Stimulated activated naive B cell treated with anti-CD40 and anti-IgM and Interleukin-4, amounts not matched to agents 10 μg/mL and 1 μg/mL and 100 μg/mL, for 72 hours (primary cell): ENCODE results near the gene MYO1G.
A peak's percentile ranks its signal among the peaks of the same experiment; 100 is the strongest.

Source experiments
- ATAC-seq, 2 donors: fragments of 150-1000 bp; cut with Tn5 transposase; replicated peaks; 2 replicates each; pipeline ENCODE4 v1.10.0; 2021; ENCODE audit warnings: moderate library complexity in 1 of 2
- DNase-seq: peaks from one replicate; pipeline ENCODE4 v3.0.0; 2021
- H3K27ac Mint-ChIP-seq: one replicate; pipeline ENCODE4 v1.8.0; 2022; ENCODE audit warnings: mild to moderate bottlenecking, mixed read lengths
- H3K27me3 Mint-ChIP-seq, 2 donors: one replicate each; pipeline ENCODE4 v1.8.0; 2022; ENCODE audit warnings: mixed read lengths in 2 of 2
- H3K36me3 Mint-ChIP-seq, 2 donors: one replicate each; pipeline ENCODE4 v1.8.0; 2022; ENCODE audit warnings: mixed read lengths in 2 of 2, mild to moderate bottlenecking in 1 of 2
- H3K4me1 Mint-ChIP-seq, 2 donors: one replicate each; pipeline ENCODE4 v1.8.0; 2022; ENCODE audit warnings: mixed read lengths in 2 of 2, mild to moderate bottlenecking in 1 of 2
- H3K4me3 Mint-ChIP-seq, 2 donors: one replicate each; pipeline ENCODE4 v1.8.0; 2022; ENCODE audit warnings: mild to moderate bottlenecking in 2 of 2, mixed read lengths in 2 of 2, moderate library complexity in 1 of 2
- H3K9me3 Mint-ChIP-seq, 2 donors: one replicate each; pipeline ENCODE4 v1.8.0; 2022; ENCODE audit warnings: mixed read lengths in 2 of 2, mild to moderate bottlenecking in 1 of 2

The MYO1G gene

DNA sequence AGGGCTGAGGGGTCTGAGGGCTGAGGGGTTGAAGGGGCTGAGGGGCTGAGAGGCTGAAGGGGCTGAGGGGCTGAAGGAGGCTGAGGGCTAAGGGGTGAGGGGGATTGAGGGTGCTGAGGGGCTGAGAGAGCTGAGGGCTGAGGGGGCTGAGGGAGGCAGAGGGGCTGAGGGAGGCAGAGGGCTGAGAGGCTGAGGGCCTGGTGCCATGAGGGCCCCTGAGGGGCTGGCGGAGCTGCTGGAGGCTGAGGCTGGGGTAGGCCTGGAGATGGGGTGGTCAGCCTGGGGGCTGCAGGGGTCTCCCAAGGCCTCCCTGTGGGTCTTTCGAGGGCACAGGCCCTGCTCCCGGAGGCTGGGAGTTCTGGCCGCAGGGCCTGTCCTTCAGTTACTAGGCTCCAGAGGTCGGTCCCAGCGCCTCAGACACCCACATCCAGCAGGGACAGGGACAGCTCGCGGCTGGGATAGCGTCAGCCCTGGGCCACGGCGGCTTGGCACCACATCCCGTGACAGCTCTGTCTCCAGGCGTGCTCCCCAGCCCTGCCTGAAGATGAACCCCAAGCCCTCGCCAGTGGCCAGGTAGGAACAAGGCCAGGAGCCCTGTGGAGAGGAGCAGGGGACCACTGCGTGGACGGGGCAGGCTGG, 16.9 kb downstream of the MYO1G start:
- H3K27me3 Mint-ChIP-seq: no peaks in the 10 kb centered on the region
- no peak overlapping the region for H3K4me3 Mint-ChIP-seq
- peaks cover 28 to 39% of the 10 kb centered on the region in 2 donors for H3K36me3 Mint-ChIP-seq
- no peaks in the 10 kb centered on the region for H3K9me3 Mint-ChIP-seq
- peak overlapping the region; percentile 42 for H3K27ac Mint-ChIP-seq
- DNase-seq (no peak), ATAC-seq (no peak)
- peaks cover 26 to 31% of the 10 kb centered on the region in 2 donors for H3K4me1 Mint-ChIP-seq

DNA sequence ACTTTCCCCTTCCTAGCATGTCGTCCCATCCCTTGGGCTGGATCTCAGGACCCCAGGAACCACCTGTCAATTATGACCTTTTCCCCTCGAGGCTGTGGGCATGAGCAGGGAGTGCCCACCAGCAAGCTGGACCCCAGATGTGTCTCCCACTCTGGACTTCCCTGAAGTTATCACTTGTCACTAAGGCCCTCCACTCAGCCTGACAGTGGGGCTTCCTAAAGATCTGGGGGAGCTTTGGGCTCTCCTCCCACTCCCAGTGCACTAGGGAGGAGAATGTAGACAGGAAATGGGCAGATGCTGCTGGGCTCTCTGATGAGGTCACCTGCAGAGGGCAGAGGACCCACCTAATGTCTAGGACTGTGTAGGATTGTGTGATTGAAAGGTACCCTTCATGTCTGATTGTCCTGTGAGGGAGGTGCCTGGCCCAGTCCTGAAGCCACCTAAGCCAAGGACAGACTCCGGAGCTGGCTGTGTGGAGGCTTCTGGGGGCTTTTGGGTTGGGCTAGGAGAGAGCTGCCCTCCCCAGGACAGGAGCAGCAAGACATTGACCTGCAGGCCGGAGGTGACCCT, 18.7 kb downstream of the MYO1G start:
- peaks cover 19 to 24% of the 10 kb centered on the region in 2 donors for H3K36me3 Mint-ChIP-seq
- H3K4me3 Mint-ChIP-seq: peak overlapping the region in 1 of 2 donors; percentile 30
- peak; percentile 2 to 5 for ATAC-seq
- H3K27me3 Mint-ChIP-seq: no peaks in the 10 kb centered on the region
- peak overlapping the region; percentile 80 for H3K27ac Mint-ChIP-seq
- peaks cover 21 to 26% of the 10 kb centered on the region in 2 donors for H3K4me1 Mint-ChIP-seq
- no peaks in the 10 kb centered on the region for H3K9me3 Mint-ChIP-seq
- DNase-seq: no peak

DNA sequence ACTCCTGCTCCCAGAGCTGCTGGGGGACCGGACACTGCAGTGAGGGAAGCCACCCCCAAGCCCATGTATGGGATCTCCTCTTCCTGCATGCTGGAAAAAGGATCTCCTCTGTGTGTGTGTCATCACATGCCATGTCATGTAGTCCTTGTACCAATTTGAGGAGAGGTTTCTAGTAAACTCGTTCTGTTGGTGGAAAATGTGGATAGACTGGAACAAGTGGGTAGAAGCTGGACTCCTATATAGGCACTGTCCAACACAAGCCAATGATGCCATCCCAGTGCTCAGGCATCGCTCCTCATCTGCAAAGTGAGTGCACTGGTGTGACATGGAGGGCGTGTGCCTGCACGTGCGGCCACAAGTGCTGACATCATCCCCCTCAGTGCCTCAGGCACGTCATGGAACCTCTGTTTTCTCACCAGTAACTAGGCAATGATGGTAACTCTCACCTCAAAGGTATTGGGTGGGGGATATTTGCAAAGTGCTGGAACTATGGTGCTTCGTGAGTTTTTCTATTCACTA, 19.3 kb downstream of the MYO1G start:
- Mint-ChIP-seq H3K4me3 (peak overlapping the region in 1 of 2 donors; percentile 36), H3K36me3 (peaks cover 18 to 22% of the 10 kb centered on the region in 2 donors), H3K27me3 (no peaks in the 10 kb centered on the region), H3K9me3 (no peaks in the 10 kb centered on the region), H3K27ac (peak overlapping the region; percentile 80), H3K4me1 (peaks cover 20 to 25% of the 10 kb centered on the region in 2 donors)
- peak; percentile 13 to 29 for ATAC-seq
- DNase-seq: no peak

DNA sequence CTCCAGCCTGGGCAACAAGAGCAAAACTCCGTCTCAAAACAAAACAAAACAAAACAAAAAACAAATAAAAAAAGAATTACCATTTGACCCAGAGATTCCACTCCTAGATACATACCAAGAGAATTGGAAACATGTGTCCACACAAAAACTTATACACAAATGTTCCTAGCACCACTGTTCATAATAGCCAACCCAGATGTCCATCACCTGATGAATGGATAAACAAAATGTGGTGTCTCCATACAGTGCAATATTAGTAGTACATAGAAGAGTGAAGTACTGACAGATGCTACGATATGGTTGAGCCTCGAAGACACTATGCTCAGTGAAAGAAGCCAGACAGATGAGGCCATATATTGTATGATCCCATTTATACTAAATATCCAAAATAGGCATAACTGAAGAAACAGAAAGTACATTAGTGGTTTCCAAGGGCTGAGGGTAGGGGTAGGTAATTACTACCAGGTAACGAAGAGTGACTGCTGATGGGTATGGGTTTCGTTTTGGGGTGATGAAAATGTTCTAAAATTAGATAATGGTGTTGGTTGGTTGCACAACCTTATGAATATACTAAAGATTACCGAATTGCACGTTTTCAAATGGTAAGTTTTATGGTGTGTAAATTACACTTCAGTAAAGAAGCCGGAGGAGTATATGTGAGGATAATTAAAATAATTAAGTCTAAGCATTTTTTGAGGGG, 20.0 kb downstream of the MYO1G start:
- ATAC-seq (peak in 1 of 2 donors; percentile 7), DNase-seq (no peak)
- Mint-ChIP-seq H3K4me3 (peak overlapping the region in 1 of 2 donors; percentile 17), H3K27ac (peak overlapping the region; percentile 47), H3K36me3 (peaks cover 13 to 17% of the 10 kb centered on the region in 2 donors), H3K9me3 (no peaks in the 10 kb centered on the region), H3K4me1 (peaks cover 18 to 25% of the 10 kb centered on the region in 2 donors), H3K27me3 (no peaks in the 10 kb centered on the region)

DNA sequence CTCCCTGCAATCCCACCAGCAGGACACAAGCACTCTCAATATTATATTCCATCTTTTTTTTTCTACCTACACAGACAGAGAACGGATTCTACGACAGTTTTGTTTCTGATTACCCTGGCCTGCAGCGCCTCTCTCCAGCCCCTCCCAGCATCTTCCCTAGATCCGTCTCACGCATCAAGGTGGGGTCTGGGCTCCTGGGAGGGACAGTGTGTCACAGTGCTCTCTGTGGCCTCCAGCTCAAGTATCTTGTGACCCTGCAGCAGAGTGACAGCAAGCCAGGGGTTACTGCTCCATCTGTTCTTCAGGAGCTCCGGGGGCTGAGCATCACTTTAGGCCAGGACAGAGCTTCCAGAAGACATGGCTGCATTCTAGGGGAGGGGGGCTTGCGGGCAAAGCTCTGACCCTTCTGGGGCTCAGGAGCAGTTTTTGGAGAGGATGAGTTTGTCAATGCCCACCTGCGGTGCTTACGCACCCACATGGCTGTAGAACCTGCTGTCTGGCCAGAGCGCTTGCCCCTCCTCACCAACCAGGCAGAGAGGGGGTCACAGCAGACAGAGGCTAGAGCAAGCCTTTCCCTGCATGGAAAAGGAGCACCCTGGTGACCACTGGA, 22.6 kb downstream of the MYO1G start:
- Mint-ChIP-seq H3K4me1 (peaks cover 18 to 21% of the 10 kb centered on the region in 2 donors), H3K27me3 (no peaks in the 10 kb centered on the region), H3K9me3 (no peaks in the 10 kb centered on the region), H3K4me3 (no peak overlapping the region), H3K36me3 (peaks cover 6 to 9% of the 10 kb centered on the region in 2 donors), H3K27ac (peak overlapping the region; percentile 69)
- ATAC-seq: peak in 1 of 2 donors; percentile 4
- no peak for DNase-seq

DNA sequence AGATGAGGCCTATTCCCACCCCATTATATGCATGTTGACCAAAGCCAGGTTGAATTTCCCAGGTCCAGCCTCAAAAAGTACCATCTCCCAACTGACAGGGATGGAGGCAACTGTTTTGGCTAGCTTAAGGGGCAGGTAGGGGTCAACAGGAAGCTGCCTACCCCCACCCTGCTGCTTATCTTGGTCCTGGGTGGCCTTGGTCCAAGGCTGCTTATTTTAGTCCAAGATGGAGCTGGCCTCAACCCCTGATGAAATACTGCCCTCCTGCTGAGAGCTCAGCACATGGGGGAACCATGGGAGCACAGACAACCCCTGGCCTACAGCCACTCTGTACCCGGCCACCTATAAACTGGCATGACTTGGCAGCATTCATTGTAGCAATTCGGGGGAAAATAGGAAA, 23.1 kb downstream of the MYO1G start:
- no peak overlapping the region for H3K4me3 Mint-ChIP-seq
- H3K9me3 Mint-ChIP-seq: no peaks in the 10 kb centered on the region
- DNase-seq (no peak), ATAC-seq (peak in 1 of 2 donors; percentile 6)
- H3K4me1 Mint-ChIP-seq: peaks cover 18 to 21% of the 10 kb centered on the region in 2 donors
- H3K27ac Mint-ChIP-seq: peak overlapping the region; percentile 69
- H3K27me3 Mint-ChIP-seq: no peaks in the 10 kb centered on the region
- peaks cover 6 to 8% of the 10 kb centered on the region in 2 donors for H3K36me3 Mint-ChIP-seq

DNA sequence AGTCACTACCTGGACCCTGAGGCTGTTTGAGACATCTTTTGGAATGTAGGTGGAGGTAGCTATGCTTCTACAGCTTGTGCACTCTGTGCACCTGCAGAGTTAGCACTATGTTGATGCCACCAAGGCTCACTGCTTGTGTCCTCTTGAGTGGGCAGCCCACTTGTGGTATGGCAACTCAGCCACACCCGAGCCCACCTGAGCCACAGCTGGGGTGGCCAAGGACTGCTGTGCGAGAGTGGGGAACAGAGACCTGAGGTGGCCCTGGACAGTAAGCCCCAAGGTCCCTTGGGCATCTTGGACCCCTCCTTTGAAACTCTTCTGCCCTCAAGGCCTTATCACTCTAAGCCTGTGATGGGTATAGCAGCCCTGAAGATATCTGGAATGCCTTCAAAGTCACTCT, 25.7 kb downstream of the MYO1G start:
- Mint-ChIP-seq H3K27ac (no peak overlapping the region), H3K9me3 (no peaks in the 10 kb centered on the region), H3K27me3 (peaks cover 8 to 11% of the 10 kb centered on the region in 2 donors), H3K36me3 (no peaks in the 10 kb centered on the region), H3K4me1 (peaks cover 0 to 1% of the 10 kb centered on the region in 2 donors), H3K4me3 (no peak overlapping the region)
- no peak for ATAC-seq
- no peak for DNase-seq

DNA sequence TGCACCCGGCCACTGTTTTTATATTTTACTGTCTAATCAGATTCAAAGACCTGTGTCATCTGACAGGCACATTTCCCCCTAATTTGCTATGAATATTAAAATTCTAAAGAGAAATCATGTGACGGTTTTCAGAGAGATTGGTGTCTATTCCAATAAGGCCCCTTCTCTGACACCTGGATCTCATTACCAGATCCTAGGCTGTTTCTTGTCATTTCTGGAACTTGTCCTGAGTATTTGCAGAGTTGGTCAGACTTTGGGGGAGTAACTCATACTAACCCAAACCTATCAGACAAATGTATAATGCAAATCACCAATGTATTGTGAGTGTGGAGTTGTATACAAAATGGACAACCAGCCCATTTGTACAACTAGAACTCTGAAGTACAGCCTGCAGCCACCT, 29.5 kb downstream of the MYO1G start:
- no peak for ATAC-seq
- no peak for DNase-seq
- peaks cover 14 to 15% of the 10 kb centered on the region in 2 donors for H3K27me3 Mint-ChIP-seq
- no peak overlapping the region for H3K4me3 Mint-ChIP-seq
- H3K27ac Mint-ChIP-seq: no peak overlapping the region
- H3K9me3 Mint-ChIP-seq: no peaks in the 10 kb centered on the region
- H3K4me1 Mint-ChIP-seq: no peaks in the 10 kb centered on the region
- H3K36me3 Mint-ChIP-seq: no peaks in the 10 kb centered on the region

DNA sequence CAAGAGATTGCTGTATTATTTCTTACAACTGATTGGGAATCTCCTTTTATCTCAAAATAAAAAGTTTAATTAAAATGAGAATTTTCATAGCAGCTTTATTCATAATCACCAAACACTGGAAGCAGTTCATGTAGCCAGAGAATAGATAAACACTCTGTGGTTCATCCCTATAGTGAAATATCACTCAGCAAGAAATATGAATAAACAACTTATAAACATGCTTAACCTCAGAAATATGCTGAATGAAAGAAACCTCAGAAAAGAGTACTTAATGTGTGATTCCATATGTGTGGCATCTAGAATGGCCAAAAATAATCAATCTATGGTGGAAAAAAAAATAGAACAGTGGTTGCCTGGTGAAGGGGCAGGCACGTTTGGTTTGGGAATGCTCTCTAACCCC, 33.3 kb downstream of the MYO1G start:
- Mint-ChIP-seq H3K4me1 (no peaks in the 10 kb centered on the region), H3K4me3 (no peak overlapping the region)
- DNase-seq: no peak

DNA sequence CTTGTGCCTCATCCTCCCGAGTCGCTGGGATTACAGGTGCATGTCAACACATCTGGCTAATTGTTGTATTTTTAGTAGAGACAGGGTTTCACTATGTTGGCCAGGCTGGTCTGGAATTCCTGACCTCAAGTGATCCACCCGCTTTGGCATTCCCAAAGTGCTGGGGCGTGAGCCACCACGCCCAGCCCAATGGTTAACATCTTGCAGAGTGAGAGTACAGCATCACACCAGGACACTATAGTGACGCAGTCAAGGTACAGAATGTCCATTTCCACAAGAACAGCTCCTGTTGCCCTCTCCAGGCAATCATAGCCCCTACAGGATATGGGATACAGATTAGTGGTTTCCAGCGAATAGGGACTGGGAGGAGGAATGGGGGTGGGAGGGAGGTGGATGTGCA, 34.0 kb downstream of the MYO1G start:
- Mint-ChIP-seq H3K27ac (no peak overlapping the region), H3K4me3 (no peak overlapping the region), H3K27me3 (peaks cover 9 to 10% of the 10 kb centered on the region in 2 donors), H3K36me3 (no peaks in the 10 kb centered on the region), H3K9me3 (no peaks in the 10 kb centered on the region), H3K4me1 (no peaks in the 10 kb centered on the region)
- DNase-seq: no peak
- ATAC-seq: no peak

More for the DNA sequence above, 33.3 kb downstream of the MYO1G start:
- no peak for ATAC-seq
- Mint-ChIP-seq H3K9me3 (no peaks in the 10 kb centered on the region), H3K27me3 (peaks cover 13% of the 10 kb centered on the region in 2 donors), H3K36me3 (no peaks in the 10 kb centered on the region), H3K27ac (no peak overlapping the region)

DNA sequence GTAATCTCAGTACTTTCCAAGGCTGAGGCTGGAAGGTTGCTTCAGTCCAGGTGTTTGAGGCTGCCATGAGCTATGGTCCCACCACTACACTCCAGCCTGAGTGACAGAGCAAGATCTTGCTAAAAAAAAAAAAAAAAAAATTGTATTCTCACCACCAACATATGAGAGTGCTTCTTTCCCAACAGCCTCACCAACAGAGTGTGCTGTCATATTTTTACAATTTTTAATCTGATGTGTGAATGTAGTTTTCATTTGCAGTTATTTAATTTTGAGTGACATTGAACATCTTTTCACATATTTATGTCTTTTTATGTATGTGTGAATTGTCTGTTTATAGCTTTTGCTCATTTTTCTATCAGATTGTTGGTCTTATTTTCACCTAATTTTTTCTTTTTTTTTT, 35.2 kb downstream of the MYO1G start:
- no peak overlapping the region for H3K27ac Mint-ChIP-seq
- H3K4me3 Mint-ChIP-seq: no peak overlapping the region
- H3K9me3 Mint-ChIP-seq: no peaks in the 10 kb centered on the region
- peaks cover 9 to 10% of the 10 kb centered on the region in 2 donors for H3K27me3 Mint-ChIP-seq
- H3K36me3 Mint-ChIP-seq: no peaks in the 10 kb centered on the region
- DNase-seq: no peak
- no peaks in the 10 kb centered on the region for H3K4me1 Mint-ChIP-seq
- ATAC-seq: no peak

DNA sequence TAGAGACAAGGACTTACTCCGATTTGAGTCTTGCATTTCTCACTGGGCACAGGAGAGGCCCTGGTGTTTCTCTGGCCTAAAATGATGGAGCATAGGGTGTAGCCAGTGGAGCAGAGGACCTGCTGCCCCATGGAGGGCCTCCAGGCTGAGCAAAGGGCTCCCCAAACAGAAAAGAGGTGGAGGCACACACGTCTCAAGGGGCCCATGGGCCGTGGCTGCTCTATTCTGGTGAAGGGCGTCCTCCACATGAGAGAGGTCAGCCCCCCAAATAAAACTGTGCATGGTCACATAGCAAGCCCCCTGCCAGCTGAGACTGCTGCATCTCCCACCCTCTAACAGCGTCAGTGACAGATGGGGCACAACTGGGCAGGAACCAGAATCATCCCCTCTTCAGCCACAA, 41.4 kb downstream of the MYO1G start:
- Mint-ChIP-seq H3K9me3 (no peaks in the 10 kb centered on the region), H3K27ac (peak overlapping the region; percentile 25), H3K4me3 (no peak overlapping the region), H3K36me3 (no peaks in the 10 kb centered on the region), H3K4me1 (peaks cover 0 to 2% of the 10 kb centered on the region in 2 donors), H3K27me3 (peaks cover 10 to 11% of the 10 kb centered on the region in 2 donors)
- ATAC-seq (no peak), DNase-seq (no peak)

DNA sequence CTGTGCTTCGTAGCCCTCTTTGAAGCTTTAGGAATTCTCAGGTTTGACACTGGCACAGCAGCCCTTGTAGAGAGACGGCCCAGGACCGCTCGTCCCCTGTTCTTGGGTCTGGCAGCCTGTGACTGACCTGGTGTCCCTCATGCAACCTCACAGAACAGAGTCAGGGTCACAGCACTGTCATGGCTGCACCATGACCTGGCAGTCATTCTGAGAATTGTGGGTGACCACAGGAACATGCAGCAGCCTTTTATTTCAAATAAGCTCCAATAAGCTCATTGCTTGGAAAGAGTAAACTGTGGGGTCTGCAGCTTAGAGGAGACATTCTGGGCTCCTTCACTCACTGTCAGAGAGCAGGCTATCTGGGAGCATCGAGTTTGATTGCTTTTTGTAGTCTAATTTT, 42.5 kb downstream of the MYO1G start:
- Mint-ChIP-seq H3K4me1 (peaks cover 0 to 2% of the 10 kb centered on the region in 2 donors), H3K27me3 (peaks cover 10 to 11% of the 10 kb centered on the region in 2 donors), H3K4me3 (no peak overlapping the region), H3K9me3 (no peaks in the 10 kb centered on the region), H3K27ac (no peak overlapping the region), H3K36me3 (no peaks in the 10 kb centered on the region)
- DNase-seq (no peak), ATAC-seq (no peak)

DNA sequence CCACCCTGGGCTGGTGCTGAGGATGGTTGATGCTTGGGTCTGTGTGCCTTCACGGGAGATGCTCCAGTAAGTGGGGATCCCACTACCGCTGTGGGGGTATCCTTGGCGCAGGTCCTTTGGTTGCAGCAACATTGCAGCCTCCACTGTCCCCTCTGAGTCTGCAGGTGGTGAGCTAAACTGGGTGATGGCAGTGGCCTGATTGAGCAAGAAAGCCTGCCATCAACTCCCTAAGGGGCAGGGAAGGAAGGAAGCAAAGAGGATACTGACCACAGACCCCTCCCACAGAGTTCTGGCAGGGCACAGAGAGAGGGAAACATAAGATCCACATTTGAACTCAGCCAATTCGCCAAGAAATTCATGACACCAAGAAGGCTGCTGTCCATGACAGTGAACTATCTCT, 43.2 kb downstream of the MYO1G start:
- DNase-seq (no peak), ATAC-seq (no peak)
- H3K4me1 Mint-ChIP-seq: peaks cover 0 to 2% of the 10 kb centered on the region in 2 donors
- H3K4me3 Mint-ChIP-seq: no peak overlapping the region
- H3K27ac Mint-ChIP-seq: no peak overlapping the region
- peaks cover 10 to 11% of the 10 kb centered on the region in 2 donors for H3K27me3 Mint-ChIP-seq
- no peaks in the 10 kb centered on the region for H3K9me3 Mint-ChIP-seq
- no peaks in the 10 kb centered on the region for H3K36me3 Mint-ChIP-seq
